ENCODE measurements around the gene SETMAR.
"Not testable (repeated sequence)": the region's sequence is repeated elsewhere in the genome, so short reads cannot be mapped to it uniquely, and the experiment has no call there.

Gene SETMAR

GRCh38 chr3:4290272-4290893 is 12.8 kb upstream of the SETMAR start:
- FAIRE-seq (peak; percentile 90), DNase-seq (ENCODE audit: insufficient read length, low spot score) (no peak)
- TF ChIP-seq POLR2AphosphoS5 (IDR thresholded peaks at IDR 0.05; ENCODE audit: low read depth, low read length), result no peak
- no peak for TF ChIP-seq POU2F2 (IDR thresholded peaks at IDR 0.05; ENCODE audit: low read depth, low read length)
- TF ChIP-seq POLR2A (IDR thresholded peaks at IDR 0.05; ENCODE audit: low read depth, low read length), result no peak
- no peak for TF ChIP-seq SPI1 (IDR thresholded peaks at IDR 0.05; ENCODE audit: low read depth, low read length)
- TF ChIP-seq PAX5 (IDR thresholded peaks at IDR 0.05; ENCODE audit: insufficient read depth, low read length, severe bottlenecking), result no peak
- no peak for TF ChIP-seq TAF1 (IDR thresholded peaks at IDR 0.05; ENCODE audit: low read depth, low read length)

GRCh38 chr3:4292301-4292700 is 10.9 kb upstream of the SETMAR start:
- DNase-seq (ENCODE audit: insufficient read length, low spot score) (no peak), FAIRE-seq (no peak)
- no peak for TF ChIP-seq POLR2A (IDR thresholded peaks at IDR 0.05; ENCODE audit: low read depth, low read length)
- TF ChIP-seq POLR2AphosphoS5 (IDR thresholded peaks at IDR 0.05; ENCODE audit: low read depth, low read length), result no peak
- TF ChIP-seq POU2F2 (IDR thresholded peaks at IDR 0.05; ENCODE audit: low read depth, low read length), result no peak
- TF ChIP-seq SPI1 (IDR thresholded peaks at IDR 0.05; ENCODE audit: low read depth, low read length), result no peak
- no peak for TF ChIP-seq PAX5 (IDR thresholded peaks at IDR 0.05; ENCODE audit: insufficient read depth, low read length, severe bottlenecking)

GRCh38 chr3:4294616-4295327 is 8.4 kb upstream of the SETMAR start:
- FAIRE-seq (no peak), DNase-seq (ENCODE audit: insufficient read length, low spot score) (no peak)
- TF ChIP-seq SPI1 (IDR thresholded peaks at IDR 0.05; ENCODE audit: low read depth, low read length), result no peak
- TF ChIP-seq PAX5 (IDR thresholded peaks at IDR 0.05; ENCODE audit: insufficient read depth, low read length, severe bottlenecking), result no peak

- not testable (repeated sequence) for DNase-seq (ENCODE audit: insufficient read length, low spot score); FAIRE-seq
These were observed 6.7 kb upstream of the SETMAR start for GRCh38 chr3:4296454-4296853.

- FAIRE-seq, result no peak
- TF ChIP-seq PAX5 (IDR thresholded peaks at IDR 0.05; ENCODE audit: insufficient read depth, low read length, severe bottlenecking) (no peak), POU2F2 (IDR thresholded peaks at IDR 0.05; ENCODE audit: low read depth, low read length) (no peak), TAF1 (IDR thresholded peaks at IDR 0.05; ENCODE audit: low read depth, low read length) (no peak), POLR2A (IDR thresholded peaks at IDR 0.05; ENCODE audit: low read depth, low read length) (no peak), SPI1 (IDR thresholded peaks at IDR 0.05; ENCODE audit: low read depth, low read length) (no peak), POLR2AphosphoS5 (IDR thresholded peaks at IDR 0.05; ENCODE audit: low read depth, low read length) (no peak)
- no peak for DNase-seq (ENCODE audit: insufficient read length, low spot score)
These were observed 5.7 kb upstream of the SETMAR start for GRCh38 chr3:4297486-4297885.

- DNase-seq (ENCODE audit: insufficient read length, low spot score) (no peak), FAIRE-seq (no peak)
- 0 out of 2 replicates have a peak, but pooled peaks have one; percentile 1 for TF ChIP-seq POU2F2 (IDR thresholded peaks at IDR 0.05; ENCODE audit: low read depth, low read length)
- no peak for TF ChIP-seq POLR2A (IDR thresholded peaks at IDR 0.05; ENCODE audit: low read depth, low read length)
These were observed 422 bp upstream of the SETMAR start for GRCh38 chr3:4302747-4303146.

GRCh38 chr3:4305210-4305609 is 2.0 kb downstream of the SETMAR start:
- DNase-seq (ENCODE audit: insufficient read length, low spot score); FAIRE-seq: not testable (repeated sequence)

GRCh38 chr3:4306091-4306490 is 2.9 kb downstream of the SETMAR start:
- DNase-seq (ENCODE audit: insufficient read length, low spot score), result no peak
- TF ChIP-seq POU2F2 (IDR thresholded peaks at IDR 0.05; ENCODE audit: low read depth, low read length) (no peak), PAX5 (IDR thresholded peaks at IDR 0.05; ENCODE audit: insufficient read depth, low read length, severe bottlenecking) (no peak), TAF1 (IDR thresholded peaks at IDR 0.05; ENCODE audit: low read depth, low read length) (no peak), SPI1 (IDR thresholded peaks at IDR 0.05; ENCODE audit: low read depth, low read length) (no peak), POLR2AphosphoS5 (IDR thresholded peaks at IDR 0.05; ENCODE audit: low read depth, low read length) (no peak), POLR2A (IDR thresholded peaks at IDR 0.05; ENCODE audit: low read depth, low read length) (no peak)
- FAIRE-seq, result no peak

GRCh38 chr3:4306860-4307259 is 3.7 kb downstream of the SETMAR start:
- TF ChIP-seq POLR2A (IDR thresholded peaks at IDR 0.05; ENCODE audit: low read depth, low read length), result no peak
- no peak for TF ChIP-seq TAF1 (IDR thresholded peaks at IDR 0.05; ENCODE audit: low read depth, low read length)
- TF ChIP-seq PAX5 (IDR thresholded peaks at IDR 0.05; ENCODE audit: insufficient read depth, low read length, severe bottlenecking), result no peak
- no peak for TF ChIP-seq POLR2AphosphoS5 (IDR thresholded peaks at IDR 0.05; ENCODE audit: low read depth, low read length)
- no peak for TF ChIP-seq POU2F2 (IDR thresholded peaks at IDR 0.05; ENCODE audit: low read depth, low read length)
- no peak for TF ChIP-seq SPI1 (IDR thresholded peaks at IDR 0.05; ENCODE audit: low read depth, low read length)
- DNase-seq (ENCODE audit: insufficient read length, low spot score) (no peak), FAIRE-seq (no peak)

- TF ChIP-seq POLR2A (IDR thresholded peaks at IDR 0.05; ENCODE audit: low read depth, low read length) (no peak), POLR2AphosphoS5 (IDR thresholded peaks at IDR 0.05; ENCODE audit: low read depth, low read length) (no peak), TAF1 (IDR thresholded peaks at IDR 0.05; ENCODE audit: low read depth, low read length) (no peak), SPI1 (IDR thresholded peaks at IDR 0.05; ENCODE audit: low read depth, low read length) (no peak), POU2F2 (IDR thresholded peaks at IDR 0.05; ENCODE audit: low read depth, low read length) (no peak), PAX5 (IDR thresholded peaks at IDR 0.05; ENCODE audit: insufficient read depth, low read length, severe bottlenecking) (no peak)
- DNase-seq (ENCODE audit: insufficient read length, low spot score), result no peak
- peak; percentile 35 for FAIRE-seq
These were observed 6.4 kb downstream of the SETMAR start for GRCh38 chr3:4309491-4310128.
